BLaER1 (cell line): ENCODE data around the gene CAPN12.

ENCODE experiments used
- H3K27ac ChIP-seq: shearing (Covaris generic); formaldehyde crosslinking; 2 replicates; pipeline ENCODE4 v1.8.1; 2022
- H3K27me3 ChIP-seq: shearing (Covaris generic); formaldehyde crosslinking; 2 replicates; pipeline ENCODE4 v1.8.1; 2022
- H3K36me3 ChIP-seq: shearing (Covaris generic); formaldehyde crosslinking; 2 replicates; pipeline ENCODE4 v1.8.1; 2022
- H3K4me1 ChIP-seq: shearing (Covaris generic); formaldehyde crosslinking; 2 replicates; pipeline ENCODE4 v1.8.1; 2022
- H3K4me2 ChIP-seq: shearing (Covaris generic); formaldehyde crosslinking; 2 replicates; pipeline ENCODE4 v1.8.1; 2022
- H3K4me3 ChIP-seq: shearing (Covaris generic); formaldehyde crosslinking; 2 replicates; pipeline ENCODE4 v1.8.1; 2022
- H3K9ac ChIP-seq: shearing (Covaris generic); formaldehyde crosslinking; 2 replicates; pipeline ENCODE4 v1.8.1; 2022
- H3K9me3 ChIP-seq: shearing (Covaris generic); formaldehyde crosslinking; 2 replicates; pipeline ENCODE4 v1.8.1; 2022
- H4K20me1 ChIP-seq: shearing (Covaris generic); formaldehyde crosslinking; 2 replicates; pipeline ENCODE4 v1.8.1; 2022
- Cebpa-rat ChIP-seq: shearing (Covaris generic); IDR thresholded peaks from 2 replicates; pipeline ENCODE4 v1.8.1; 2022

The CAPN12 gene

GRCh38 chr19:38720559-38721236, 23.6 kb downstream of the CAPN12 start:
- Histone ChIP-seq H3K4me2 (no peak overlapping the region), H3K27me3 (no peaks in the 10 kb centered on the region), H3K9me3 (no peaks in the 10 kb centered on the region), H3K9ac (no peak overlapping the region; the same call in 1 of the 2 replicates), H3K27ac (peak overlapping the region; percentile 62), H3K4me3 (no peak overlapping the region), H3K36me3 (peaks cover 100% of the 10 kb centered on the region), H3K4me1 (peaks cover 37% of the 10 kb centered on the region), H4K20me1 (no peaks in the 10 kb centered on the region)
- TF ChIP-seq Cebpa-rat, result no peak

GRCh38 chr19:38719761-38720558, 24.3 kb downstream of the CAPN12 start:
- Histone ChIP-seq H3K9me3 (no peaks in the 10 kb centered on the region), H4K20me1 (no peaks in the 10 kb centered on the region), H3K36me3 (peaks cover 100% of the 10 kb centered on the region), H3K4me3 (no peak overlapping the region), H3K4me1 (peaks cover 37% of the 10 kb centered on the region), H3K4me2 (no peak overlapping the region), H3K27me3 (no peaks in the 10 kb centered on the region), H3K9ac (no peak overlapping the region; the same call in 1 of the 2 replicates), H3K27ac (peak overlapping the region; percentile 13; the same call in 1 of the 2 replicates)
- no peak for TF ChIP-seq Cebpa-rat

- no peak overlapping the region for H3K4me2 ChIP-seq
- H3K4me1 ChIP-seq, result peaks cover 37% of the 10 kb centered on the region
- H3K4me3 ChIP-seq, result no peak overlapping the region
- no peaks in the 10 kb centered on the region for H3K27me3 ChIP-seq
- peaks cover 100% of the 10 kb centered on the region for H3K36me3 ChIP-seq
- H3K9me3 ChIP-seq, result no peaks in the 10 kb centered on the region
- H4K20me1 ChIP-seq, result no peaks in the 10 kb centered on the region
- H3K27ac ChIP-seq, result no peak overlapping the region
- H3K9ac ChIP-seq, result no peak overlapping the region
- no peak for TF ChIP-seq Cebpa-rat
Observed at GRCh38 chr19:38718747-38719543, 25.3 kb downstream of the CAPN12 start.

- Histone ChIP-seq H3K4me2 (no peak overlapping the region), H3K27me3 (no peaks in the 10 kb centered on the region), H3K27ac (no peak overlapping the region), H3K9me3 (no peaks in the 10 kb centered on the region), H3K36me3 (peaks cover 100% of the 10 kb centered on the region), H3K4me3 (no peak overlapping the region), H4K20me1 (no peaks in the 10 kb centered on the region), H3K4me1 (peaks cover 34% of the 10 kb centered on the region), H3K9ac (no peak overlapping the region)
- TF ChIP-seq Cebpa-rat, result no peak
Observed at GRCh38 chr19:38717855-38718254, 26.4 kb downstream of the CAPN12 start.

GRCh38 chr19:38717051-38717450, 27.2 kb downstream of the CAPN12 start:
- H3K27me3 ChIP-seq, result no peaks in the 10 kb centered on the region
- no peak overlapping the region for H3K9ac ChIP-seq
- no peak overlapping the region for H3K27ac ChIP-seq
- H3K4me1 ChIP-seq, result peaks cover 26% of the 10 kb centered on the region
- H3K36me3 ChIP-seq, result peaks cover 100% of the 10 kb centered on the region
- H3K4me2 ChIP-seq, result no peak overlapping the region
- TF ChIP-seq Cebpa-rat, result no peak
- H3K4me3 ChIP-seq, result no peak overlapping the region
- H3K9me3 ChIP-seq, result no peaks in the 10 kb centered on the region
- H4K20me1 ChIP-seq, result 0 out of 2 replicates have a peak, but pooled peaks cover 2% of the 10 kb centered on the region

- Histone ChIP-seq H3K27ac (no peak overlapping the region), H3K36me3 (peaks cover 100% of the 10 kb centered on the region), H4K20me1 (0 out of 2 replicates have a peak, but pooled peaks cover 11% of the 10 kb centered on the region), H3K9ac (no peak overlapping the region), H3K4me1 (peaks cover 11% of the 10 kb centered on the region), H3K27me3 (no peaks in the 10 kb centered on the region), H3K4me2 (no peak overlapping the region), H3K9me3 (no peaks in the 10 kb centered on the region), H3K4me3 (no peak overlapping the region)
- no peak for TF ChIP-seq Cebpa-rat
Observed at GRCh38 chr19:38715555-38715954, 28.7 kb downstream of the CAPN12 start.

GRCh38 chr19:38714354-38714778, 29.9 kb downstream of the CAPN12 start:
- Histone ChIP-seq H4K20me1 (0 out of 2 replicates have a peak, but pooled peaks cover 11% of the 10 kb centered on the region), H3K27ac (no peak overlapping the region), H3K9me3 (no peaks in the 10 kb centered on the region), H3K36me3 (peaks cover 100% of the 10 kb centered on the region), H3K4me1 (no peaks in the 10 kb centered on the region), H3K4me3 (no peak overlapping the region), H3K9ac (no peak overlapping the region), H3K4me2 (no peak overlapping the region), H3K27me3 (no peaks in the 10 kb centered on the region)
- TF ChIP-seq Cebpa-rat, result no peak

- Histone ChIP-seq H3K4me2 (no peak overlapping the region), H3K9me3 (no peaks in the 10 kb centered on the region), H3K27ac (no peak overlapping the region), H3K27me3 (no peaks in the 10 kb centered on the region), H3K4me3 (no peak overlapping the region), H4K20me1 (peaks cover 11% of the 10 kb centered on the region; the same call in 1 of the 2 replicates), H3K9ac (no peak overlapping the region), H3K4me1 (no peaks in the 10 kb centered on the region), H3K36me3 (peaks cover 100% of the 10 kb centered on the region)
- TF ChIP-seq Cebpa-rat, result no peak
Observed at GRCh38 chr19:38713865-38714264, 30.4 kb downstream of the CAPN12 start.

GRCh38 chr19:38713227-38713649, 31.0 kb downstream of the CAPN12 start:
- H4K20me1 ChIP-seq, result peaks cover 11% of the 10 kb centered on the region; the same call in 1 of the 2 replicates
- H3K4me1 ChIP-seq, result no peaks in the 10 kb centered on the region
- peaks cover 100% of the 10 kb centered on the region for H3K36me3 ChIP-seq

More at GRCh38 chr19:38713227-38713649, 31.0 kb downstream of the CAPN12 start:
- no peak for TF ChIP-seq Cebpa-rat
- Histone ChIP-seq H3K27me3 (no peaks in the 10 kb centered on the region), H3K4me2 (no peak overlapping the region), H3K4me3 (no peak overlapping the region), H3K27ac (no peak overlapping the region), H3K9ac (no peak overlapping the region), H3K9me3 (no peaks in the 10 kb centered on the region)
